SK-N-SH (cell line): Measurements from ENCODE around the gene SRR. TPM values are rescaled to one million over a fixed set of nuclear protein-coding genes. Genes with fewer than 3 reads are reported as not detected.

Source experiments
- CTCF ChIA-PET: fragments of 300-600, 350-600 bp; formaldehyde crosslinking; extraction: SDS; loops from one replicate; lab custom pipeline; 2021; lab: Yijun Ruan, JAX
- POLR2A ChIA-PET: fragments of 350-600 bp; sonication (Branson Sonifier 250); formaldehyde crosslinking; extraction: SDS; loops from one replicate; lab custom pipeline; 2020; ENCODE audit warnings: antibody characterized with exemption, inconsistent platforms; lab: Yijun Ruan, JAX
- DNase-seq: peaks from one replicate; pipeline ENCODE4 v3.0.0; 2012
- H2AFZ ChIP-seq: fragments of 200-600 bp; sonication (generic); 2 replicates; pipeline ENCODE4 v1.8.1; 2016; ENCODE audit warnings: antibody characterized with exemption, mild to moderate bottlenecking, low read depth
- H3F3A ChIP-seq: fragments of 200-600 bp; sonication (generic); replicated peaks from 2 replicates; pipeline ENCODE3; 2016; ENCODE audit warnings: antibody characterized with exemption, mild to moderate bottlenecking; ENCODE audit not compliant: insufficient read depth
- H3K27ac ChIP-seq, 2 experiments: fragments of 200-500 bp in 1 of 2; fragments of 200-600 bp in 1 of 2; sonication (Bioruptor generic) in 1 of 2; sonication (generic), shearing (Covaris generic) in 1 of 2; 2 replicates each; pipeline versions ENCODE4 v1.5.1 to v1.6.1; 2014 to 2016; ENCODE audit warnings: low read depth in 2 of 2, inconsistent platforms in 1 of 2, low read length in 1 of 2, mild to moderate bottlenecking in 1 of 2, mixed read lengths in 1 of 2
- H3K27me3 ChIP-seq: fragments of 200-600 bp; sonication (generic), shearing (Covaris generic); 2 replicates; pipeline ENCODE4 v1.6.1; 2016; ENCODE audit warnings: mixed run types; ENCODE audit not compliant: insufficient read depth
- H3K36me3 ChIP-seq, 2 experiments: fragments of 200-500 bp in 1 of 2; fragments of 200-600 bp in 1 of 2; sonication (Bioruptor generic) in 1 of 2; sonication (generic) in 1 of 2; replicated peaks in 1 of 2; 2 replicates each; pipeline versions ENCODE3 to v1.5.1; 2014 to 2016; ENCODE audit warnings: low read length in 1 of 2, mild to moderate bottlenecking in 1 of 2; ENCODE audit not compliant: insufficient read depth in 2 of 2, control insufficient read depth in 1 of 2
- H3K4me1 ChIP-seq, 2 experiments: fragments of 200-500 bp in 1 of 2; fragments of 200-600 bp in 1 of 2; sonication (Bioruptor generic) in 1 of 2; sonication (generic), shearing (Covaris generic) in 1 of 2; 2 replicates each; pipeline versions ENCODE4 v1.5.1 to v1.6.1; 2014 to 2016; ENCODE audit warnings: low read depth in 1 of 2, low read length in 1 of 2, mixed run types in 1 of 2; ENCODE audit not compliant: insufficient read depth in 2 of 2, control insufficient read depth in 1 of 2
- H3K4me2 ChIP-seq: fragments of 200-600 bp; sonication (generic), shearing (Covaris generic); 2 replicates; pipeline ENCODE4 v1.6.1; 2017; ENCODE audit warnings: mixed run types
- H3K4me3 ChIP-seq, 2 experiments: fragments of 200-500 bp in 1 of 2; fragments of 200-600 bp in 1 of 2; sonication (Bioruptor generic) in 1 of 2; sonication (generic), shearing (Covaris generic) in 1 of 2; 2 replicates each; pipeline versions ENCODE4 v1.5.1 to v1.8.1; 2014 to 2016; ENCODE audit warnings: low read depth in 2 of 2, inconsistent platforms in 1 of 2, low read length in 1 of 2, mild to moderate bottlenecking in 1 of 2, mixed read lengths in 1 of 2, moderate library complexity in 1 of 2
- H3K79me2 ChIP-seq: fragments of 200-600 bp; sonication (generic); 2 replicates; pipeline ENCODE4 v1.8.1; 2017; ENCODE audit warnings: mild to moderate bottlenecking; ENCODE audit not compliant: insufficient read depth
- H3K9ac ChIP-seq: fragments of 200-600 bp; sonication (generic); 2 replicates; pipeline ENCODE4 v1.6.1; 2017; ENCODE audit warnings: mixed run types
- H3K9me2 ChIP-seq: fragments of 200-600 bp; sonication (generic); 2 replicates; pipeline ENCODE4 v1.6.1; 2017; ENCODE audit warnings: mixed run types
- H3K9me3 ChIP-seq: fragments of 200-600 bp; sonication (generic); 2 replicates; pipeline ENCODE4 v1.6.1; 2017; ENCODE audit warnings: mixed run types, mild to moderate bottlenecking, moderate library complexity
- H4K20me1 ChIP-seq: fragments of 200-600 bp; sonication (generic); 2 replicates; pipeline ENCODE4 v1.6.1; 2017; ENCODE audit warnings: mild to moderate bottlenecking, mixed run types; ENCODE audit not compliant: insufficient read depth
- CHD2 ChIP-seq: fragments of 150-350 bp; IDR thresholded peaks from 2 replicates; pipeline ENCODE4 v1.6.1; 2018; ENCODE audit warnings: low read length; ENCODE audit not compliant: partially characterized antibody
- FOXJ3 ChIP-seq: sonication (generic); formaldehyde crosslinking; IDR thresholded peaks from 2 replicates; pipeline ENCODE4 v1.5.1; 2020; ENCODE audit warnings: mild to moderate bottlenecking, missing genetic modification reagents
- FOXM1 ChIP-seq: IDR thresholded peaks from 2 replicates; pipeline ENCODE4 v1.4.0; 2012; ENCODE audit warnings: low read depth, mild to moderate bottlenecking
- GABPA ChIP-seq: IDR thresholded peaks from 2 replicates; pipeline ENCODE4 v1.4.0; 2012; ENCODE audit warnings: low read depth, mild to moderate bottlenecking
- MEF2A ChIP-seq: IDR thresholded peaks from 2 replicates; pipeline ENCODE4 v1.4.0; 2012; ENCODE audit warnings: low read depth, borderline replicate concordance
- RCOR1 ChIP-seq: fragments of 150-350 bp; IDR thresholded peaks from 2 replicates; pipeline ENCODE4 v1.6.1; 2017; ENCODE audit warnings: antibody characterized with exemption, low read length
- RFX5 ChIP-seq: IDR thresholded peaks from 2 replicates; pipeline ENCODE4 v1.6.1; 2012; ENCODE audit warnings: mild to moderate bottlenecking, improper control_type of control experiment, low read length
- SIN3A ChIP-seq: IDR thresholded peaks from 2 replicates; pipeline ENCODE4 v1.6.1; 2012; ENCODE audit warnings: low read depth, mild to moderate bottlenecking, low read length, moderate library complexity, borderline replicate concordance
- SMC3 ChIP-seq: IDR thresholded peaks from 2 replicates; pipeline ENCODE4 v1.6.1; 2012; ENCODE audit warnings: low read depth, low read length, improper control_type of control experiment
- TCF12 ChIP-seq: IDR thresholded peaks from 2 replicates; pipeline ENCODE4 v1.4.0; 2012
- WGBS: methylation state at CpG from one replicate; pipeline ENCODE4 v1.1.6; 2017; ENCODE audit warnings: low lambda C conversion rate; 5-methylcytosine and 5-hydroxymethylcytosine counted together
- polyA plus RNA-seq, 3 experiments: library from polyadenylated mRNA; depleted of rRNA; stranded (reverse); fragments of >200 nt; gene quantifications; 2 replicates each; pipeline ENCODE4 v1.2.3, GENCODE V29; 2012
- TF ChIP-seq, protein P1 (sequence below): IDR thresholded peaks from 2 replicates; pipeline ENCODE4 v1.6.1; 2012; ENCODE audit warnings: mild to moderate bottlenecking, low read depth, low read length, moderate library complexity
- TF ChIP-seq, protein P2 (sequence below): IDR thresholded peaks from 2 replicates; pipeline ENCODE4 v1.4.0; 2012; ENCODE audit warnings: low read depth, borderline replicate concordance
- TF ChIP-seq, protein P3 (sequence below): IDR thresholded peaks from 2 replicates; pipeline ENCODE4 v1.4.0; 2012; ENCODE audit warnings: low read depth, borderline replicate concordance
- TF ChIP-seq, protein P4 (sequence below): IDR thresholded peaks from 2 replicates; pipeline ENCODE4 v1.4.0; 2012; ENCODE audit warnings: low read depth
- TF ChIP-seq, protein P5 (sequence below): fragments of 150-350 bp; IDR thresholded peaks from 2 replicates; pipeline ENCODE4 v1.6.1; 2017; ENCODE audit warnings: antibody characterized with exemption, low read length, low read depth, borderline replicate concordance

Gene SRR
- polyA plus RNA-seq, 1 of the 3 experiments (the other 2 are of a cell fraction) = 18.5 TPM

DNA sequence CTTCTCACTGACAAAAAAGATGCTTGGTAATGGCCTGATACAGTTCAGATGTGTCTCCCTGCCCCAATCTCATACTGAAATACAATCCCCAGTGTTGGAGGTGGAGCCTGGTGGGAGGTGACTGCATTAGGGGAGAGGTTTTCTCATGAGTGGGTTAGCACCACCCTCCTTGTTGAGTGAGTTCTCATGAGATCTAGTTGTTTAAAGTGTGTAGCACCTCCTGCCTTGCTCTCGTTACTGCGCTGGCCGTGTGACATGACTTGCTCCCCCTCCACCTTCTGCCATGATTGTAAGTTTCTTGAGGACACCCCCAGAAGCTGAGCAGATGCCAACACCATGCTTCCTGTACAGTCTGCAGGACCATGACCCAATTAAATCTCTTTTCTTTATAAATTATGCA, 27.6 kb downstream of the SRR start:
- 88% methylated on average over 3 of the region's 3 CpGs for WGBS
- no peak overlapping the region for H2AFZ ChIP-seq
- H3K4me3 ChIP-seq = no peak overlapping the region
- H3K9me3 ChIP-seq = no peaks in the 10 kb centered on the region
- H3K9me2 ChIP-seq = no peaks in the 10 kb centered on the region
- POLR2A ChIA-PET = interaction anchor here (0.6 kb wide), 1 partner anchor 11 kb away, joined by 3 read pairs; no protein-coding TSS in a partner anchor
- CTCF ChIA-PET = interaction anchor here (0.7 to 1.7 kb wide), 4 partner anchors 21 to 85 kb away, joined by 3 to 5 read pairs (median 4); partner anchors contain the start of genes SMG6 and SRR
- H4K20me1 ChIP-seq = no peaks in the 10 kb centered on the region
- H3K9ac ChIP-seq = no peak overlapping the region
- no peak overlapping the region for H3K4me2 ChIP-seq
- H3K36me3 ChIP-seq = peaks cover 64 to 82% of the 10 kb centered on the region in 2 experiments
- H3K4me1 ChIP-seq = peaks cover 6 to 13% of the 10 kb centered on the region in 2 experiments; a peak in 3 of 4 replicates
- peaks cover 11% of the 10 kb centered on the region for H3F3A ChIP-seq
- H3K27ac ChIP-seq = no peak overlapping the region
- peaks cover 81% of the 10 kb centered on the region for H3K79me2 ChIP-seq
- no peak for TF ChIP-seq TCF12
- no peak for TF ChIP-seq CHD2
- TF ChIP-seq, protein P1, sequence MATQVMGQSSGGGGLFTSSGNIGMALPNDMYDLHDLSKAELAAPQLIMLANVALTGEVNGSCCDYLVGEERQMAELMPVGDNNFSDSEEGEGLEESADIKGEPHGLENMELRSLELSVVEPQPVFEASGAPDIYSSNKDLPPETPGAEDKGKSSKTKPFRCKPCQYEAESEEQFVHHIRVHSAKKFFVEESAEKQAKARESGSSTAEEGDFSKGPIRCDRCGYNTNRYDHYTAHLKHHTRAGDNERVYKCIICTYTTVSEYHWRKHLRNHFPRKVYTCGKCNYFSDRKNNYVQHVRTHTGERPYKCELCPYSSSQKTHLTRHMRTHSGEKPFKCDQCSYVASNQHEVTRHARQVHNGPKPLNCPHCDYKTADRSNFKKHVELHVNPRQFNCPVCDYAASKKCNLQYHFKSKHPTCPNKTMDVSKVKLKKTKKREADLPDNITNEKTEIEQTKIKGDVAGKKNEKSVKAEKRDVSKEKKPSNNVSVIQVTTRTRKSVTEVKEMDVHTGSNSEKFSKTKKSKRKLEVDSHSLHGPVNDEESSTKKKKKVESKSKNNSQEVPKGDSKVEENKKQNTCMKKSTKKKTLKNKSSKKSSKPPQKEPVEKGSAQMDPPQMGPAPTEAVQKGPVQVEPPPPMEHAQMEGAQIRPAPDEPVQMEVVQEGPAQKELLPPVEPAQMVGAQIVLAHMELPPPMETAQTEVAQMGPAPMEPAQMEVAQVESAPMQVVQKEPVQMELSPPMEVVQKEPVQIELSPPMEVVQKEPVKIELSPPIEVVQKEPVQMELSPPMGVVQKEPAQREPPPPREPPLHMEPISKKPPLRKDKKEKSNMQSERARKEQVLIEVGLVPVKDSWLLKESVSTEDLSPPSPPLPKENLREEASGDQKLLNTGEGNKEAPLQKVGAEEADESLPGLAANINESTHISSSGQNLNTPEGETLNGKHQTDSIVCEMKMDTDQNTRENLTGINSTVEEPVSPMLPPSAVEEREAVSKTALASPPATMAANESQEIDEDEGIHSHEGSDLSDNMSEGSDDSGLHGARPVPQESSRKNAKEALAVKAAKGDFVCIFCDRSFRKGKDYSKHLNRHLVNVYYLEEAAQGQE = no peak
- TF ChIP-seq FOXJ3 = no peak
- TF ChIP-seq, protein P2, sequence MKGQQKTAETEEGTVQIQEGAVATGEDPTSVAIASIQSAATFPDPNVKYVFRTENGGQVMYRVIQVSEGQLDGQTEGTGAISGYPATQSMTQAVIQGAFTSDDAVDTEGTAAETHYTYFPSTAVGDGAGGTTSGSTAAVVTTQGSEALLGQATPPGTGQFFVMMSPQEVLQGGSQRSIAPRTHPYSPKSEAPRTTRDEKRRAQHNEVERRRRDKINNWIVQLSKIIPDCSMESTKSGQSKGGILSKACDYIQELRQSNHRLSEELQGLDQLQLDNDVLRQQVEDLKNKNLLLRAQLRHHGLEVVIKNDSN = no peak
- TF ChIP-seq RCOR1 = no peak
- TF ChIP-seq, protein P3, sequence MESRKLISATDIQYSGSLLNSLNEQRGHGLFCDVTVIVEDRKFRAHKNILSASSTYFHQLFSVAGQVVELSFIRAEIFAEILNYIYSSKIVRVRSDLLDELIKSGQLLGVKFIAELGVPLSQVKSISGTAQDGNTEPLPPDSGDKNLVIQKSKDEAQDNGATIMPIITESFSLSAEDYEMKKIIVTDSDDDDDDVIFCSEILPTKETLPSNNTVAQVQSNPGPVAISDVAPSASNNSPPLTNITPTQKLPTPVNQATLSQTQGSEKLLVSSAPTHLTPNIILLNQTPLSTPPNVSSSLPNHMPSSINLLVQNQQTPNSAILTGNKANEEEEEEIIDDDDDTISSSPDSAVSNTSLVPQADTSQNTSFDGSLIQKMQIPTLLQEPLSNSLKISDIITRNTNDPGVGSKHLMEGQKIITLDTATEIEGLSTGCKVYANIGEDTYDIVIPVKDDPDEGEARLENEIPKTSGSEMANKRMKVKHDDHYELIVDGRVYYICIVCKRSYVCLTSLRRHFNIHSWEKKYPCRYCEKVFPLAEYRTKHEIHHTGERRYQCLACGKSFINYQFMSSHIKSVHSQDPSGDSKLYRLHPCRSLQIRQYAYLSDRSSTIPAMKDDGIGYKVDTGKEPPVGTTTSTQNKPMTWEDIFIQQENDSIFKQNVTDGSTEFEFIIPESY = no peak
- no peak for TF ChIP-seq SMC3
- TF ChIP-seq, protein P4, sequence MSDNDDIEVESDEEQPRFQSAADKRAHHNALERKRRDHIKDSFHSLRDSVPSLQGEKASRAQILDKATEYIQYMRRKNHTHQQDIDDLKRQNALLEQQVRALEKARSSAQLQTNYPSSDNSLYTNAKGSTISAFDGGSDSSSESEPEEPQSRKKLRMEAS = no peak
- TF ChIP-seq GABPA = no peak
- TF ChIP-seq FOXM1 = no peak
- TF ChIP-seq SIN3A = no peak
- no peak for TF ChIP-seq MEF2A
- TF ChIP-seq RFX5 = no peak
- TF ChIP-seq, protein P5, sequence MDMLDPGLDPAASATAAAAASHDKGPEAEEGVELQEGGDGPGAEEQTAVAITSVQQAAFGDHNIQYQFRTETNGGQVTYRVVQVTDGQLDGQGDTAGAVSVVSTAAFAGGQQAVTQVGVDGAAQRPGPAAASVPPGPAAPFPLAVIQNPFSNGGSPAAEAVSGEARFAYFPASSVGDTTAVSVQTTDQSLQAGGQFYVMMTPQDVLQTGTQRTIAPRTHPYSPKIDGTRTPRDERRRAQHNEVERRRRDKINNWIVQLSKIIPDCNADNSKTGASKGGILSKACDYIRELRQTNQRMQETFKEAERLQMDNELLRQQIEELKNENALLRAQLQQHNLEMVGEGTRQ = no peak
- TF ChIP-seq, all 33 proteins: peak for 0
- no peaks in the 10 kb centered on the region for H3K27me3 ChIP-seq
- DNase-seq = no peak
